GM13977 (cell line): ENCODE measurements around the gene CSNK1D.

Experiments used
- DNase-seq: peaks from one replicate; pipeline ENCODE4 v3.0.0; 2012; ENCODE audit warnings: low spot score
- in situ Hi-C: fragments of 300-500 bp; cut with MboI; formaldehyde crosslinking; loops from one replicate; pipeline ENCODE4 v1.12.0; 2022; ENCODE audit warnings: low sequenced_read_pairs, low pct_unique_long_range_greater_than_20kb, mixed read lengths, inconsistent platforms; ENCODE audit not compliant: unreplicated experiment
- TF ChIP-seq, protein P1 (sequence below): IDR thresholded peaks from 2 replicates; pipeline ENCODE4 v1.5.1; 2012; ENCODE audit warnings: mild to moderate bottlenecking, control low read depth; ENCODE audit not compliant: insufficient read depth; ENCODE audit errors: extremely low read depth, missing control alignments

CSNK1D gene

GRCh38 chr17:82278786-82279391, 5.4 kb upstream of the CSNK1D start:
- DNase-seq = no peak
- TF ChIP-seq, protein P1, sequence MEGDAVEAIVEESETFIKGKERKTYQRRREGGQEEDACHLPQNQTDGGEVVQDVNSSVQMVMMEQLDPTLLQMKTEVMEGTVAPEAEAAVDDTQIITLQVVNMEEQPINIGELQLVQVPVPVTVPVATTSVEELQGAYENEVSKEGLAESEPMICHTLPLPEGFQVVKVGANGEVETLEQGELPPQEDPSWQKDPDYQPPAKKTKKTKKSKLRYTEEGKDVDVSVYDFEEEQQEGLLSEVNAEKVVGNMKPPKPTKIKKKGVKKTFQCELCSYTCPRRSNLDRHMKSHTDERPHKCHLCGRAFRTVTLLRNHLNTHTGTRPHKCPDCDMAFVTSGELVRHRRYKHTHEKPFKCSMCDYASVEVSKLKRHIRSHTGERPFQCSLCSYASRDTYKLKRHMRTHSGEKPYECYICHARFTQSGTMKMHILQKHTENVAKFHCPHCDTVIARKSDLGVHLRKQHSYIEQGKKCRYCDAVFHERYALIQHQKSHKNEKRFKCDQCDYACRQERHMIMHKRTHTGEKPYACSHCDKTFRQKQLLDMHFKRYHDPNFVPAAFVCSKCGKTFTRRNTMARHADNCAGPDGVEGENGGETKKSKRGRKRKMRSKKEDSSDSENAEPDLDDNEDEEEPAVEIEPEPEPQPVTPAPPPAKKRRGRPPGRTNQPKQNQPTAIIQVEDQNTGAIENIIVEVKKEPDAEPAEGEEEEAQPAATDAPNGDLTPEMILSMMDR = no peak
- in situ Hi-C loops = no loop called here

DNA sequence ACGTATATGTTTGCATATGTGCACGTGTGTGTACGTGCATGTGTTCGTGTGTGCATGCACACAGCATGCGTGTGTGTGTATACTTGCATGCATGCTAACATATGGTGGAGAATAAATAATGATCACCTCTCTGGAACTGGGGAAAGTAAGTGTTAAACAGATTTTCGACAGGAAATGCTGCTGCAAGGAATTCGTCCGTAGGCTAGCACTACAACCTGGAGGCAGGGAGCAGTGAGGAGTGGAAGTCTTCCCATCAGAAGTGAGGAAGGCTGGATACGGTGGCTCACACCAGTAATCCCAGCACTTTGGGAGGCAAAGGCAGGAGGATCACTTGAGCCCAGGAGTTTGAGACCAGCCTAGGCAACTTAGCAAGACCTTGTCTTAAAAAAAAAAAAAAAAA, 4.8 kb upstream of the CSNK1D start:
- in situ Hi-C loops = no loop called here
- TF ChIP-seq, protein P1 = no peak

GRCh38 chr17:82277851-82278250, 4.4 kb upstream of the CSNK1D start:
- TF ChIP-seq, protein P1 = no peak
- in situ Hi-C loops = no loop called here
- DNase-seq = no peak

More for the DNA sequence above, 4.8 kb upstream of the CSNK1D start:
- DNase-seq = no peak

DNA sequence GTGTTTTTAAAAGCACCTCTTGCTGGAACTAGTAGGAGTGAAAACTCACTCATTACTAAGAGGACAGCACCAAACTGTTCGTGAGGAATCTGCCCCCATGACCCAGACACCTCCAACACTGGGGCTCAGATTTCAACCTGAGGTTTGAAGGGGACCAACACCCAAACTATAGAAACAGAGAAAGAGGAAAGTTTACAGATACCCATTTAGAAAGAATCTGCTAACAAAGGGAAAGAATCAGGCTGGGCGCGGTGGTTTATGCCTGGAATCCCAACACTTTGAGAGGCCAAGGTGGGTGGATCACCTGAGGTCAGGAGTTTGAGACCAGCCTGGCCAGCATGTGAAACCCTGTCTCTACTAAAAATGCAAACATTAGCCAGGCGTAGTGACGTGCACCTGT, 3.4 kb upstream of the CSNK1D start:
- in situ Hi-C loops = no loop called here
- TF ChIP-seq, protein P1 = no peak
- DNase-seq = no peak

DNA sequence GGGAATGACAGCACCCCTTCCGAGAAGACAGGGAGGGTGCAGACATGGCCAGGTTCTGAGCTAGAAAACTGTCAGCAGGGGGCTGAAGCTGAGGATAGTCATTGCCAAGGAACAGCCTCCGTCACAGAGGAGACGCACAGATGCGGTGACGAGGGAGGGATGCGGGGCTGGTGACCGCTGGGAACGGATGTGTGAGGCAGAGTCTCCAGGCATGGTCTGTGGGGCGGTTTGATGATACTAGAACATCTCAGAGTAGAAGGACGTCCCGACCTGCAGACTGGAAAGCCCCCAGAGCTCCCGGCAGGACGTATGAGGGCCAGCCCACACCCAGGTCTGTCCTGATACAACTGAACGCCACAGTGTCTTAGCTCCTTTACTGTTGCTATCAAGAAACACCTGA, 1.8 kb upstream of the CSNK1D start:
- DNase-seq = no peak
- in situ Hi-C loops = no loop called here
- TF ChIP-seq, protein P1 = no peak

DNA sequence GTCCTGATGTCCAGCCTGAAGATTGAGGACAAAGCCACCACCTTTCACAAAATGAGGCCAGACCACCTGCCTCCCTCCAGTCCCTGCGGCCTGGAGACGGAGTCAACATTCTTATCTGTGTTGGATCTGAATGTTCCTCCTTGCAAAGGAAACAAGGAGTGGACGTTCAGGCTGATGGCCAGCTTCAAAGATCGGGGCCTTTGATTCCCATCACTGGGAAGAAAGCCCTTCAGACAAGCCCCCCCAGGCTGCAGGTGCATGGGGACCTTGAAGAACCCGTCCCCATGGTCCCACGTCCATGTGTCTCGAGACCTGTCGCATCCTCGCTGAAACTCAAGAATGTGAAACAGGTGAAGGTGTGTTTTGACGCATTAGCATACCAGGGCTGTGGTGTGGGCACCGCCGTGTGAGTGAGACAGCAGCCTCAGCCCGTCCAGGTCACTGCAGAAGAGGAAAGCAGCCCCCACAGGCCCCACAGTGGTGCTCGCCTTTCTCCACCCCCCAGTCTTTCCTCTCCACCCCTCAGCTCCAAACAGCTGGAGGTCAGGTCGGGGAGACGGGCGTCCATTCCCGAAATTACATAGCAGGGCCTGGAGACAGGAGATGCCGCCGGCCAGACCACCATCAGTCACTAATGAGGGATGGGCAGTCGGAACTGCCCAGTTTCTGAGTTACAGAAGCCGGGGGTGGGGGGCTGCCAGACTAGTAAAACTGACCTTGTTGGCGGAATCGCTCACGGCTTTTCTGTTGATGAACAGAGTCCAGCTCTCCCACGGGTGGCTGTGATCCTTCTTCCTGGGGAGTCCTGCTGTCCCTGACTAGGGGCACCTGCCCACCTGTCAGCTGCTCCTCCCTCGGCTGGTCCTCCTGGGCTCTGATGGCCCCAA, 877 bp upstream of the CSNK1D start:
- TF ChIP-seq, protein P1 = no peak
- no peak for DNase-seq
- in situ Hi-C loops = no loop called here
